ENCODE measurements around the gene RTKN.
A peak's percentile ranks its signal among the peaks of the same experiment; 100 is the strongest.

RTKN gene

GRCh38 chr2:74415762-74416395 is 25.9 kb downstream of the RTKN start:
- ATAC-seq: no peak

- peak; percentile 40 to 44 for ATAC-seq
These were observed 26.6 kb downstream of the RTKN start for GRCh38 chr2:74414881-74415761.

GRCh38 chr2:74414441-74414840 is 27.3 kb downstream of the RTKN start:
- no peak for ATAC-seq

- no peak for ATAC-seq
These were observed 28.6 kb downstream of the RTKN start for GRCh38 chr2:74413001-74413698.

- ATAC-seq: no peak
These were observed 34.1 kb downstream of the RTKN start for GRCh38 chr2:74407682-74408081.

GRCh38 chr2:74406035-74406434 is 35.7 kb downstream of the RTKN start:
- ATAC-seq: no peak

GRCh38 chr2:74401891-74402290 is 39.8 kb downstream of the RTKN start:
- no peak for ATAC-seq

GRCh38 chr2:74399785-74400184 is 42.0 kb downstream of the RTKN start:
- no peak for ATAC-seq

- no peak for ATAC-seq
These were observed 45.6 kb downstream of the RTKN start for GRCh38 chr2:74396149-74396548.

- no peak for ATAC-seq
These were observed 48.2 kb downstream of the RTKN start for GRCh38 chr2:74393525-74393924.

GRCh38 chr2:74392449-74392743 is 49.3 kb downstream of the RTKN start:
- ATAC-seq: no peak

- ATAC-seq: peak; percentile 77 to 78
These were observed 49.9 kb downstream of the RTKN start for GRCh38 chr2:74391580-74392448.

- ATAC-seq: peak in 1 of 2 donors; percentile 12
These were observed 50.5 kb downstream of the RTKN start for GRCh38 chr2:74391209-74391579.

GRCh38 chr2:74390606-74391005 is 51.1 kb downstream of the RTKN start:
- ATAC-seq: no peak

- ATAC-seq: peak; percentile 32 to 39
These were observed 54.4 kb downstream of the RTKN start for GRCh38 chr2:74387346-74387745.

GRCh38 chr2:74385396-74385795 is 56.3 kb downstream of the RTKN start:
- ATAC-seq: no peak

- ATAC-seq: no peak
These were observed 57.7 kb downstream of the RTKN start for GRCh38 chr2:74384051-74384450.

GRCh38 chr2:74383254-74383653 is 58.5 kb downstream of the RTKN start:
- no peak for ATAC-seq

GRCh38 chr2:74381751-74382150 is 60.0 kb downstream of the RTKN start:
- no peak for ATAC-seq

- ATAC-seq: peak; percentile 44 to 70
These were observed 61.6 kb downstream of the RTKN start, which contains the start of gene DCTN1 for GRCh38 chr2:74379851-74380789. Gene DCTN1, minus strand, starts transcription at chr2:74380311. Its CDS starts 274 bp downstream, at chr2:74380037.

GRCh38 chr2:74378007-74378406 is 63.7 kb downstream of the RTKN start:
- no peak for ATAC-seq

GRCh38 chr2:74375838-74376237 is 65.9 kb downstream of the RTKN start:
- no peak for ATAC-seq

Data from activated CD4-positive, CD25-positive, alpha-beta regulatory T cell treated with anti-CD3 and anti-CD28 coated beads, Interleukin-2, amount 50 U/mL, for 24 hours (primary cell).